Stimulated activated CD4-positive, alpha-beta T cell treated with anti-CD3 and anti-CD28 coated beads, TNF-alpha, amount 100 ng/mL, for 24 hours (primary cell): ENCODE data around the gene EML2.
A peak's percentile ranks its signal among the peaks of the same experiment; 100 is the strongest.
"Not testable (repeated sequence)": the region's sequence is repeated elsewhere in the genome, so short reads cannot be mapped to it uniquely, and the experiment has no call there.

Source experiments
- DNase-seq, 3 experiments: peaks; one replicate each; pipeline ENCODE4 v3.0.0-alpha.2; 2020; ENCODE audit warnings: low read depth in 3 of 3

The EML2 gene

DNA sequence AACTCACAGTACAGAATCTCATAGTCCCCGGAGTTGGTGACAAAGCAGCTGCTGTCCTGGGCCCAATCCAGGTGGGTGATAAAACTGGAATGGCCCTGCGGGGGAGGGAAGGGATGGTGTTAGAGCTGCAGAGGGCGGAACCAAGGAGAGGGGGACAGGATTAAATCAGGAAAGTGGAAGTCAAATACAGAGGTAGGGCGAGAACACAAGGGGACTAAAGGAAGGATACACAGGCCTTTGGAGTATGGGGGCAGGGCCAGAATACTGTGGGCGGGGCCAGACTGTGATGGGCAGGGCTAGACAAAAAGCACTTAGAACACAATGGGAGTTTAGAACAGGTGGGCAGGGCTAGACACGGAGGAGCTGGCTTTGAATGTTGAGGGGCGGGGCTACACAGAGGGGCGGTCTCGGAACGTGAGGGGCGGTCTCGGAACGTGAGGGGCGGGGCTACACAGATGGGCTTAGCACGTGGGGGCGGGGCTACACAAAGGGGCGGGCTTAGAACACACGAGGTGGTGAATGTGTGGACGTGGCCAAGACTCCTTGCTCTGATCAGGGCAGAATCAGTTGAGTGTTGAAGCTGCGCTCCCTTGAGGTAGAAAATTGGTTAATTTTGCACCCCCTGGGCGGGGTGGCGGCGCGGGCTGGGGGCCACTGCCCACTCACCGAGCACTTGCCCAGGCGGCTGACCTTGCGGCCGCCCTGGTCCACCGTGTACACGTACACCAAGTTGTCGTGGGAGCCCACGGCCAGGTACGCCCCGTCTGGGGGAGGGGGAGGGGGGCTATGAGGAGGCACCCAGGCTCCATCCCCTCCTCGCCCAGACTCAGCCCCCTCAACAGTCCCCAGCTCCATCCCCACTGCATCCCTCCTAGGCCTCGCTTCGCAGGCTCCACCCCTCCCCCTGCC is 23.1 kb downstream of the EML2 start:
- DNase-seq = peak; percentile 51 to 86 (median 65)

DNA sequence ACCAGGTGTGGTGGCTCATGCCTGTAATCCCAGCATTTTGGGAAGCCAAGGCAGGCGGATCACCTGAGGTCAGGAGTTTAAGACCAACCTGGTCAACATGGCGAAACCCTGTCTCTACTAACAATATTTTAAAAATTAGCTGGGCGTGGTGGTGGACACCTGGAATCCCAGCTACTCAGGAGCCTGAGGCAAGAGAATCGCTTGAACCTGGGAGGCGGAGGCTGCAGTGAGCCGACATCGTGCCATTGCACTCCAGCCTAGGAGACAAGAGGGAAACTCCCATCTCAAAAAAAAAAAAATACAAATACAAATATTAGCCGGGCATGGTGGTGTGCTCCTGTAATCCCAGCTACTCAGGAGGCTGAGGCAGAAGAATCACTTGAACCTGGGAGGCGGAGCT is 24.1 kb downstream of the EML2 start:
- DNase-seq = not testable (repeated sequence)

DNA sequence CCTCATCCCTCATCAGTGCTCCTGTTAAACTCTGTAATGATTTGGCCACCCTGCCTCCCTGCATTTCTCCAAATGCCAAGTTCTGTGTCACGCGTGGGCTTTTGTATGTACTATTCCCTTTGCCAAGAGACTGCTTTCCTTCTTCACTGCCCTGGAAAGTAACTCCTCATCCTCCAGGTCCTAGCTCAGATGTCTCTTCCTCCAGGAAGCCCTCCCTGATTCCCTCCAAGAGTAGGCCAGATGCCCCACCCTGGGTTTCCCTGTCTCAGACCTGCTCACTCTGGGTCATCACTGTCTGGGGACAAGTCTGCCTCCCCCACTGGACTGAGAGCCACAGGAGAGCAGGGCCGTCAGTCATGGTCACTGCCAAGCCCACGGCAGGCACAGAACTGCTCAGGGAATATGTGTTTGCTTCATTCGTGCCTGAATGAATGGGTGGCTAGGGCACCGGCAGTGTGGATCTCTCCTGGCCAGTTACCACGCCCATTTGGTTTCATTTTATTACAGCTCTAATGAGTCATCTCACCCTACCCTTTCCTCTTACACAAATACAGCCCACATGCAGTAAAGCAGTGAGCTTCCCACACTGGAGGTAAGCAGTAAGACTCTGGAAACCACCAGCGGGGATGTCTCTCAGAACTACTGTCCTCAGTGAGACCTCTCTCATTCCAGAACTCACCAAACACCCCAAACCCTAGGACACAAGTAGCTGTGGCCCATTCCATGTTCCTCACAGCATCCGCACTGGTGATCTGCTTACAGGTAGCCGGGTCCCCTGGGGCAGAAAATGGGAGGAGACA is 25.1 kb downstream of the EML2 start:
- DNase-seq = peak in 2 of 3 experiments; percentile 12 to 54

DNA sequence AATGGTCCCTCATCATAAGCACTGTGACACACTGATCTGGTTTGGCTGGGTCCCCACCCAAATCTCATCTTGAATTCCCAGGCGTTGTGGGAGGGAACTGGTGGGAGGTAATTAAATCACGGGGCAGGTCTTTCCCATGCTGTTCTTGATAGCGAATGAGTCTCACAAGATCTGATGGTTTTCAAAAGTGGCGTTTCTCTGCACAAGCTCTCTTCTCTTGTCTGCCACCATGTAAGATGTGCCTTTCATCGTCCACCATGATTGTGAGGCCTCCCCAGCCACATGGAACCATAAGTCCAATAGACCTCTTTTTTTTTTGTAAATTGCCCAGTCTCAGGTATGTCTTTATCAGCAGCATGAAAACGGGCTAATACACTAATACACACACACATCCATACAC is 30.2 kb downstream of the EML2 start:
- no peak for DNase-seq

DNA sequence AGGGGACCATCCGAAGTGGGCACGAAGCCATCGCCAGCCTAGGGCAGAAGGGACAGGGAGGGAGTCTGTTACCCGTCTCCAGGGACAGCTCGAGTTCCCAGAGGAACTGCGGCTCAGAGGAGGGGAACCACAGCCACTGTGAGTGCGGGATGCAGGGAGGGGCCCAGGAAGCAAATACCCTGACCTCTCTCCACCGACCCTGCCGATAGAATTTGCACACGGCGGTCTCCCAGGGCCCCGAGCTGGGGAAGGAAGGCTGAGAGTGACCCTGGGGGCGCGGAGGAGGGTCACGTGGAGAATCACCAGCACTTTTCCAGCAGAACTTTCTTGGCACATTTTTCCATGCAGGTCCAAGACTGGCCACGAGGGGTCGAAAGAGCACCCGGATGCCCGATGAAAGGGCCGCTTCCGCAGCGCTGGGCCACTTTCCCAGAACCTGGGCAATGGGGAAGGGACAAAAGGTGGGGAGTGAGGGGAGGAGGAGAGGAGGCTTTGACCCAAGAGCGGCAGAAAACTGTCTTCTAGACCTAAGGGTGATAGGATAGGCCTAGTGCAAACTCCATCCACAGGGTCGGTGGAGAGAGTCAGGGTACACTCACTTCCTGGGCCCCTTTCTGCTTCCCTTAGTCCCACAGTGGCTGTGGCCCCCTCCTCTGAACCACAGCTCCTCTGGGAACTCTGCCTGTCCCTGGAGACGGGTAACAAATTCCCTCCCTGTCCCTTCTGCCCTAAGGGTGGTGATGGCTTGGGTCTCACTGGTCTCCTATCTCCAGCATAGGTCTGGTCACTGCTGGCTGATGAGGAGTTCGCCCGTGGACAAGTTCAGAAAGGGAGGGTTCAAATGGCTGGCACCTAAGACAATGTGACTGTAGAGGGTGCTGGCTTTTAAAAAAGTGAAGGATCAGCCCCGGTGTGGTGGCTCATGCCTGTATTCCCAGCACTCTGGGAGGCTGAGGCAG is 31.8 kb downstream of the EML2 start:
- peak in 1 of 3 experiments; percentile 38 for DNase-seq

DNA sequence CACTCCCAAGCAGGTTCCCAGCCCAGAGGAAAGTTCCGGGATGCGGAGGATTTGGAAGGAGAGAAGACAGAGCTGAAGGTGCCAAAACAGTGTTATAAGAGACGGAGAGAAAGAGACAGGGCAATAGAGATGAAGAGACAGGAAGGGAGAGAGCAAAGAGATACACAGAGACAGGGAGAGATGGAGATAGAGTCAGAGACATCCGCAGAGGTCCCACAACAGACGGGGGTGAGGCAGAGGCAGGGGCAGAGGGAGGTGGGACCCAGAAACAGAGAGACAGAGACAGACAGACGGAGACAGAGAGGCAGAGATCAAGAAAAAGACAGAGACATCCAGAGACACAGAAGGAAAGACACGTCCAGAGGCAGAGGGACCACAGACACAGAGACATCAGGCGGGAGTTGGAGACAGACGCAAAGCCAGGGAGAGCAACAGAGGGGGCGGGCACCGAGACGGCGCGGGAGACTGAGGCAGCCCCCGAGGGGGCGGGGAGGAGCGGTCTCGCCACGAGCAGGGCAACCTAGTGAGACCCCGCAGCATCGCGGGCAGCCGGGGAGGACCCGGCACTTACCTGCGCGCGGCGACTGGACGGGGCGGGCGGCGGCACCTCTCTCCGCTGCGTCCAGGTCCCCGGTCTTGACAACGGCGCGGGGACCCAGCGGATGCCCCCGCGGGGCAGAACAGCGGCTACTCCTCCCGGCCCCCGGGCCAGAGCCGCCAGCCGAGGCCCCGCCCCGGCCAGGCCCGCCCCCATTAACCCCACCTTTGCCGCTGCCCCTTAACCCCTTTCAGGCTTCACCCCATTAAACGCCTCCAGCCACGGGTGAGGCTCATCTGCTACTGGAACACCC is 37.4 kb downstream of the EML2 start, which contains the start of gene GPR4:
Gene GPR4 (minus strand): TSS at position 689 of the 851 bp plus-strand sequence. CDS start 10,346 bp downstream, outside the sequence.
- DNase-seq = no peak

DNA sequence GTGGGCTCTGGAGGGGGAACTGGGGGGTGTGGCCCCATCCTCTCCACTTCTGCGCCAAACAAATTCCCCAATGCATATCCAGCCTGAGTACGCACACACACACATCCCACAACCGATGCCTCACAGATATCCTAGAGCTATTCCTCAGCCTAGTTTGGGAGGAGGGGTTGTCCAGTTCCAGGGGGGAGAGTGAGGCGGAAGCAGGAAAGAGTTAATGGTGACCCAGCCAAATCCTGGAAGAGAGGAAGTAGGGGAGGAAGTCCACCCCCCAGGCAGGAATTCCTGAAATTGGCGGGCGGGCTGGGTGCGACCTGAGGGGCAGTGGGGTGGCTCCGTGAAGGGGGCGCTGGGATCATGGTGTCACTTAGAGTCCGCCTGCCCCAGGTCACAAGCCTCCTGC is 38.1 kb downstream of the EML2 start:
- DNase-seq = no peak

DNA sequence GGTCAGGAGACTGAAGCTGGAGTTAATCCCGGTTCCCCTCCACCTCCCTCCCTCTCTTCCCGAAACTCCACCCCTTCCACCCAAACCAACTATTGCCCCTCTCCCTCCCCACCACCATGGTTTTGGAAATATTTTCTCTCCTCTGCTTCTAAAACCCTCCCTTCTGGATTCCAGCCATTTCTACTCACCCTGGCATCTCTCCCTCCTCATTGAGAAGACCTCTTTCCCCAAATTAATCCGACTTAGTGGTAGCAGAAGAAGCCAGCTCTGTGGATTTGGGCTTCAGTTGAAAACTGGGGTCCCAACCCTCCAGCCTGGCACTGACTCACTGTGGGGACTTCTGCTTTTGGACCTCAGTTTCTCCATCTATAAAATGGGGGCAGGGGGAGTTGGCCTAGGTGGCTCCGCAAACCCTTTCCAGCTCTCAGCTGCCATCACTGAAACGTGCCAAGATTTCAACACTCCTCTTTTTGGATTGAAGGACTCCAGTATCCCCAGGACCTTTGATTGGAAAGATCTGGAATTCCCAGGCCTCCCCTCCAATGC is 38.8 kb downstream of the EML2 start:
- DNase-seq = no peak

DNA sequence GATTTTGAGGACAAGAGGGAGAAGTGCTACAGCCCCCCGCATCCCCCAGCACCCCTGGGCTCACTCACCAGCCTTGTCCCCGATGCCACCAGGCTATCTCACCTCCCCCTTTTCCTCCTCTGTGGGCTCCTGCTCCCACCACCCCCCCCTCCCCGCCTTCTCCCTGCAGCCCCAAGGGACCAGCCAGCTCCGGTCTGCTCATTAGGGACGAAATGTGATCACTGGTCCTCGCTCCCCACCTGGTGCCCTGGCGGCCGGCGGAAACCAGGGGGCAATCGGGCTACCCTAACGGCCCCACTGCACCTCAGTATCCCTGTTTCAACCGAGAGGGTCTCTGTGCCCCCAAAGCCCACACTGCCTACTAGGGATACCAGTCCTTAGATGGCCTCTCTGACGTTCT is 39.9 kb downstream of the EML2 start:
- no peak for DNase-seq

DNA sequence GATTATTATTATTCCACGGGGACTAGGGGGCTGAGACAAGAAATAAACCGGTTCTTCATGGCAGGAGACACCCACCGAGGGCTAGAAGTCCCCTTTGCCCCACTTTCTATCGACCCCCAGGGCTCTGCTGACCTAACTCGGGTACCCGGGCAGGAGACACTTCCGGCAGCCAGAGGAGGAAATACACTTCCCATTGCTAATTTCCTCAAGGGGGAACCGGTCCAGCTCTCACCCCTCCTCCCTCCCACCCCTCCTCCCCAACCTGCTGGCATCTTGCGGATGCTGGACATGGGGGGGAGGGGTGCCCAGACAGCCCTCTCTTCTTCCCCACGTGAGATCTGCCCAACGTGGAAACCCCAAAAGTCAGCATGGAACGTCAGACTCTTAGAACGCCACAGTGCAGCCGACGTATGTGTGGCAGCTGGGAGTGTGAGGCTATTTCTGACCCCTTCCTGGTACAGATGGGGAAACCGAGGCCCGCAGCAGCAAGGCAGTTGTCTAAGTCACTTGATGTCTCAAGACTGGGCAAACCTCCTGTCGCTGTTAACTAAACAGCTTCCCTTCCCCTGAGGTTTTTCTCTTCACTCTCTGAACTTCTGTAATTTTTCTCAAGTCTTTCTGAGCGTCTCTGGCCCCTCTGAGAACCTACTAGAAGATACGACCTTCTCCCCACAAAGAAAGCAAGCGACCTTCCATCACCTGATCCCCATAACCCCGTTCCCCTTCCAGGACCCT is 40.8 kb downstream of the EML2 start:
- DNase-seq = no peak

DNA sequence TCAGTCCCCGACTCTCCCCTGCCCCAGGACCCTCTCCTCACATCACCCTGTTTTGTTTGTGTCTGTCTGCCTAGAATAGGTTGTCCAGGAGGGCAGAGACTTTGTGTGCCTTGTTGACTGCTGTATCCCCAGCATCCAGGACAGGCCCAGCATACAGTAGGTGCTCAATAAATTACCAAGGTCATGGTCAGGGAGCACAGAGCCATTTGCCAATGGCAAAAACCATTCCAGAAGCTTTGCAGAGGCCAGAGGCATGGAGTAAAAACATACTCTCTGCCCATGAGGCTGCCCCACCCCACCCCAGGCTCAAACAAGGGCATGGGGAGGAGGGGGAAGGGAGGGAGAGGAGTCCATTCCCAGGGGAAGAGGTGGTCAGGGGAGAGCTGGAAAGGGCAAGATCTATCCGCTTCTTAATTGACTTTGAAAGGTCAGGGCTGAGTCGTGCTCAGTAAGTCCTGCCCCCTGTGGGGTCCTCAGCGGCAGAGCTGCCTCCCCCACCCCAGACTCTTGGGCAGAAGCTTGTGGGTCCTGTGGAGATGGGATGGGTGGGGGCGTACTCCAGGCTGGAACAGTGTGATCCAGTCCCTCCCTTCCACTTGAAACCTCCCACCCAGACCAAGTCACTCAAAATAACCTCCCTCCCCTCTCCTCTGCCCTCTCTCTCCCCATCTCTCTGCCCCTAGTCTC is 41.6 kb downstream of the EML2 start:
- no peak for DNase-seq

DNA sequence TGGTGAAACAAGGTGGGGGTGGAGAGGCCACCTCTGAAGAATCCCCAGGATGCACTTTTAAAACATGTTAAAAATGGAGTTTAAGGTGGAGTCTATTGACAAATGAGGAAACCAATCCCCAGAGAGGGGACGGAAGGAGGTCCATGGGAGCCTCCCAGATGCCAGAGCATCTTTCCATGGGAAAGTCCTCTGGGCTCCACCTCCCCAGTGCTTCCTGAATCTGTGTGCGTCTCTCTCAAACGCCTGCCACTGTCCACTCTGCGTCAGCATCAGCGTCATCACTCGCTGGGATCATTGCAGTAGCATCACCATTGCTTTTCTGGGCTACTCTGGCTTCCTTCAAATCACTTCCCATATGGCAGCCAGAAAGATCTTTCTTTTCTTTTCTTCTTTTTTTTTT is 43.4 kb downstream of the EML2 start:
- DNase-seq = no peak

DNA sequence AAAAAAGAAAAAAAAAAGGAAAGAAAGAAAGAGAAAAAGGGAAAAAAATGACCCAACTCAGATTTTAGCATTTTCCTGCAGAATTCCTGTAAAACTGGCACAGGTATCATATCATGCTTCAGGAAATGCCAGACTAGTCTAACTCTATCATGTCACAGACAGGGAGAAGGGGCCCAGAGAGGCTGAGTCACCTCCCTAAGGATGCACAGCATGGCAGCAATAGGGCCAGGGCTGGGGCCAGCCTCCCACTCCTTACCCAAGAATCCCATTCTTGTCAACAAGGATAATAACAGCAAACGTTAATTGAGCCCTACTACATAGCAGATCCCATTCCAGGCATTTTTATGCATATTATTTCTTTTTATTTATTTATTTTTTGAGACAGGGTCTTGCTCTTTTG is 45.7 kb downstream of the EML2 start:
- no peak for DNase-seq

DNA sequence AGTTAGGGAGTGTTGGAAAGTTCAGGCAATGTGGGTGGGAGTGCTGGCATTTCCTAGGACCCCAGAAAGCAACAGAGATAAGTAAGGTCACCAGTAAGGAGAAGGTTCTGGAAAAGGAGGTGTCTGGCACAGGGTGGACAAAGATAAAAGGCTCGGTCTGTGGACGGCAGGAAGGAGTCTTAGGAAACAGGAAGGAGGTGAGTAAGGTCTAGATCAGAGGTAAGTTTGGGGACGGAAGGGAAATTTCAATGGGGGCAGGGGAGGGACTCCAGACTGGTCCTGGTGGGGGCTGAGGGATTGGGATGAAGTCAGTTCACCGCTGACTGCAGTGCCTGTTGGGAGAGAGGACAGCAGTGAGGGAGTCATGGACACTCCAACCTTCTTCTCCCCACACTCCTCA is 46.8 kb downstream of the EML2 start:
- DNase-seq = no peak

DNA sequence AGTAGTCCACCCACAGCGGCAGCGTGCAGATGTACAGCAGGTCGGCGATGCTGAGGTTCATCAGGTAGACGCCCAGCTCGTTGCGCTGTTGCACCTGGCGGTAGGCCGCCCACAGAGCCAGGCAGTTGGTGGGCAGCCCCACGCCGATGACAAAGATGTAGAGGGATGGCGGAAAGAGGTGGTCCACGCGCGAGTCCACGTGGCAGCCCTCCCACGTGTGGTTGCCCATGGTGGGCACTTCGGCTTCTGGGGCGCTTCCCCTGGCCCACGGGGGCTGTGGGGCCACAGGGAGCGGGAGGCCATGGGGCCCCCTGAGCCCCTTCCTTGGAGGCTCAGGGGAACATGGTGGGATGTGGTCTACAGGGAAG is 47.6 kb downstream of the EML2 start:
- no peak for DNase-seq

DNA sequence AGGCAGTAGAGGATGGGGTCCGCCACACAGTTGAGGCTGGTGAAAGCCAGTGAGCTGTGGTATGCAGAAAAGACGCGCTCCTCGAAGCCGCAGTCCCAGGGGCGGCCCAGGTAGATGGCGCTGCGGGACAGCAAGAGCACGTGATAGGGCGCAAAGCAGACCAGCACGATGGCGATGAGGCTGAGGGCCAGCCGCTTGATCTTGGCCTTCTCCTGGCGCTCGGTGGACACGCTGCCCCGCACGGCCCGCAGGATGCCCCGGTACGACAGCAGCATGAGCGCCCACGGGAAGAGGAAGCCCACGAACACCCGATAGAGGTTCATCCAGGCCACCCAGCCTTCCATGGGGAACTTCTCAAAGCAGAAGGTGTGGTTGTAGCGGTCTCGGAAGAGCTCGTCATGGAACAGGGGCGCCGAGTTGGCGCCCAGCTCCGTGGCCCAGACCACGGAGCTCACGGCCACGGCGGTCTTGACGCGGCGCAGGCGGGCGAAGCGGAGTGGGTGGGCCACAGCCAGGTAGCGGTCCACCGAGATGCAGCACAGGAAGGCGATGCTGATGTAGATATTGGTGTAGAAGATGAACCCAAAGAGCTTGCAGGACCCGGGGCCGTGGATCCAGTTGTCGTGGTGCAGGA is 48.1 kb downstream of the EML2 start:
- DNase-seq = peak in 2 of 3 experiments; percentile 27 to 53

DNA sequence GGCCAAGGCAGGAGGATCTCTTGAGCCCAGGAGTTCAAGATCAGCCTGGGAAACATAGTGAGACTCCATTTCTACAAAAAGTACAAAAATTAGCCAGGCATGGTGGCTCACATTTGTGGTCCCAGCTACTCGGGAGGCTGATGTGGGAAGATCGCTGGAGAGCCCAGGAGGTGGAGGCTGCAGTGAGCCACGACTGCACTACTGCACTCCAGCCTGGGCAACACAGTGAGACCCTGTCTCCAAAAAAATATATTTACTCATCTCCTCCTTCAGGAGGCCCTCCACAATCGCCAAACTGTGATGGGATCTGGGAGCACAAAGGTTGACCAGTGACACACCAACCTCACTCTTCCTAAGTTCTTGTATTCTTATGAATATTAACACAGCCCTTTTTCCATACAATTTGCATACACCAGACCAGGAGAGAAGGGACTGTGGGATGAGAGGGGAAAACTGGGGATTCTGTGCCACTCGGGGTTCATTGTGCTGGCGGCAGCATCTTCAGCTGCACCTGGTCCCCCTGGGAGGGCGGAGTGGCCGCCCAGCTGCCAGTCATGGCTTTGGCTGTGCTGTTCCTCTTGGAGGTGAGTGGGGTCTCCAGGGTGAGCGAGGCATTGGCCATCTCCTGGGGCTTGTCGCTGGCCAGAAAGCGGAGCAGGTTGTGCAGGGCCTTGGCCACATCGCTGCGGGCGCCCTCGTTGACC is 48.7 kb downstream of the EML2 start:
- no peak for DNase-seq

DNA sequence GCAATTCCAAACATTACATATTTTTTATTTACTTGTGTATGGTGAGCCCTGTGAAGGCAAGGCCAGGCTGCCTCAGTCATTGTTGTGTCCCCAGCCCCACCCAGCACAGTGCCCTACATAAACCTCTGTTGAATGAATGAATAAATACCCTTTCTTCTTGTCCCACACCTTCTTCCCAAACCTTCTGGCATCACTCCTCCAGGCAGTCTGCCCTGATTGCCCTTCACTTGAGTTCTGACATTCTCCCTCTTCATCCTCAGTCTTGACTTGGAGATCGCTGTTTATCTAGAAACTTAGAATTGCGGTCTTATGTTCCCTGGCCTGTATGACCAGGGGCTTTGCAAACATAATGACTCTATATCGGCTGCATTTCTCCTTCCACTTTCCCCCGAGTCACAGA is 49.4 kb downstream of the EML2 start:
- no peak for DNase-seq
